Fibroblast of lung (primary cell): ENCODE measurements around the gene PLCH2.

Experiments
- EZH2 ChIP-seq: IDR thresholded peaks from 2 replicates; pipeline ENCODE4 v1.5.1; 2012; ENCODE audit warnings: low read length, control low read depth, mild to moderate bottlenecking; ENCODE audit errors: missing control alignments
- TF ChIP-seq, protein P1 (sequence below), 2 donors: IDR thresholded peaks in 1 of 2; conservative IDR thresholded peaks in 1 of 2; 1 replicate in 1 of 2; 2 replicates in 1 of 2; pipeline ENCODE4 v1.5.1; 2011 to 2012; ENCODE audit warnings: low read length in 2 of 2, control low read depth in 1 of 2, inconsistent platforms in 1 of 2, low read depth in 1 of 2, mild to moderate bottlenecking in 1 of 2

DNA sequence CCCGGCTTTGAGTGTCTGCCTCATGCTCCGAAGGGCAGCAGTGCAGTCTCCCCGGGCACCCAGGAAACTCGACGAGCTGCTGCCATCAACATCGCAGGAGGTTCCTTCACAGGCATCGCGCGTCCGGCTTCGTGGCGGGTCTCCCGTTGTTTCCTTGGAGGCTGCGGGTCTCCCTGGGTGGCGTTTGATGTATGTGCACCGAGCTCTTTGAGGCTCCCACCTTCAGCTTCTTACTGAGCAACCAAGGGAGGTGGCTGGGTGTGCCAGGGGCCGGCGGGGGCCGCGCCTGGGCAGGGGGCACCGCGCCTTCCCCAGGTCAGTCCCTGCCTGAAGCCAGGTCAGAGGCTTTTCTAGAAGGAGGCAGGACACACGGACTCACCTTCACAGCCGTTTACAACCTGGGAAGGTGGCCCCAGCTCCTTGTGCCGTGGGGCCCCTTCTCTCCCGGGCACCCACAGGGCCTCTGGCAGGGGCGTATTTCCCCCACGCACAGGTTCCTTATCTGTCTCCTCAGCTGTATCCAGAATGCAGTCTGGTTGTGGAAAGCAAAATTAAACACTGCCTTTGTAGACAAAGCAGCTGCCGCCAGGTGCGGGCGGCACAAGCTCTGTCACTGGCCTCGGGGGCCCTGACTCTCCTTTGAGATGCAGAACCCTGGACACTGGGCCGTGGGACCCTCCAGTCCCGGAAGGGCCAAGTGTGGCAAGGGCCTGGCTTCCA, 42.0 kb upstream of the PLCH2 start:
- TF ChIP-seq, protein P1, sequence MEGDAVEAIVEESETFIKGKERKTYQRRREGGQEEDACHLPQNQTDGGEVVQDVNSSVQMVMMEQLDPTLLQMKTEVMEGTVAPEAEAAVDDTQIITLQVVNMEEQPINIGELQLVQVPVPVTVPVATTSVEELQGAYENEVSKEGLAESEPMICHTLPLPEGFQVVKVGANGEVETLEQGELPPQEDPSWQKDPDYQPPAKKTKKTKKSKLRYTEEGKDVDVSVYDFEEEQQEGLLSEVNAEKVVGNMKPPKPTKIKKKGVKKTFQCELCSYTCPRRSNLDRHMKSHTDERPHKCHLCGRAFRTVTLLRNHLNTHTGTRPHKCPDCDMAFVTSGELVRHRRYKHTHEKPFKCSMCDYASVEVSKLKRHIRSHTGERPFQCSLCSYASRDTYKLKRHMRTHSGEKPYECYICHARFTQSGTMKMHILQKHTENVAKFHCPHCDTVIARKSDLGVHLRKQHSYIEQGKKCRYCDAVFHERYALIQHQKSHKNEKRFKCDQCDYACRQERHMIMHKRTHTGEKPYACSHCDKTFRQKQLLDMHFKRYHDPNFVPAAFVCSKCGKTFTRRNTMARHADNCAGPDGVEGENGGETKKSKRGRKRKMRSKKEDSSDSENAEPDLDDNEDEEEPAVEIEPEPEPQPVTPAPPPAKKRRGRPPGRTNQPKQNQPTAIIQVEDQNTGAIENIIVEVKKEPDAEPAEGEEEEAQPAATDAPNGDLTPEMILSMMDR (conservative IDR thresholded peaks at IDR 0.05 in 1 of 2, IDR thresholded peaks at IDR 0.05 in 1 of 2; ENCODE audit: low read depth in 1 of 2, low read length in 2 of 2) = no peak
- TF ChIP-seq EZH2 = no peak
